ENCODE data around the gene ARL5A.

GRCh38 chr2:151872463-151872862, 44.2 kb upstream of the ARL5A start:
- TF ChIP-seq CTCF (IDR thresholded peaks at IDR 0.05) (no peak), EP300 (IDR thresholded peaks at IDR 0.05) (no peak), POLR2A (IDR thresholded peaks at IDR 0.05) (no peak)
